Medulla oblongata (tissue), 1 donor: ENCODE measurements around the gene SCN1B.
A peak's percentile ranks its signal among the peaks of the same experiment; 100 is the strongest.
"Not testable (repeated sequence)": the region's sequence is repeated elsewhere in the genome, so short reads cannot be mapped to it uniquely, and the experiment has no call there.

Source experiments
- DNase-seq: peaks from one replicate; pipeline ENCODE4 v3.0.0-alpha.2; 2015; ENCODE audit errors: extremely low spot score

SCN1B gene

DNA sequence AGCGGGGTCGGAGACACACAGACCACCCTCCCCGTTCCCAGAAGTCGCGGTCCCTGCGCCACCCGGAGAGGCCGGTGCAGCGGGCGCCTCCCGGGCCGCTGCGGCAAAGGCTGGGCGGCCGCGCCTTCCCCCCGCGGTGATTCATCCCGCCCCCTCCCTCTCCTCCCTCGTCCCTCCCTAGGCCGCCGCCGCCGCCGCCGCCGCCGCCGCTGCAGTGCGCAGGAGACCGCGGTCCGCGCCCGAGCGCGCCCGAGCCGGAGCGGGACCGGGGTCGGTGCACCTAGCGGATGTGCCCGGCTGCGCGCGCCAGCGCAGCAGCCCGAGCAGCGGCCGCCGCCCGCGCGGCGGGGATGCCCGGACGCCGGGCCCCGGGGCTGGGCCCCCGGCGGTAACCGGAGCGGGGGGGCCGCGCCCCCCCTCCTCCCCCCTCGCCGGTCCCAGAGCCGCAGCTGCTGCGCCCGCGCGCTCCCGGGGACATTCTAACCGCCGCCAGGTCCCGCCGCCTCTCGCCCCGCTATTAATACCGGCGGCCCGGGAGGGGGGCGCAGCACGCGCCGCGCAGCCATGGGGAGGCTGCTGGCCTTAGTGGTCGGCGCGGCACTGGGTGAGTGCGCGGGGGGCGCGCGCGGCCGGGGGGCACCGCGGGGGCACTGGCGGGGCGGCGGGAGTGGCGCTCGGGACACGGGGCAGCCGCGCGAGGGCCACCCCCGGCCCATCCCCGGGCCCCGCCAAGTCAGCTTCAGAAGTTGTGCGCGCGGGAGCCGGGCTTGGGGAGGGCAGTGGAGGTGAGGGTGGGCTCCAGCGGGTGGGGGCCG is at the start of gene SCN1B:
Gene SCN1B, plus strand, starts transcription at position 214 of the 815 bp plus-strand sequence. Its CDS starts 351 bp downstream, at position 565.
- DNase-seq: no peak

DNA sequence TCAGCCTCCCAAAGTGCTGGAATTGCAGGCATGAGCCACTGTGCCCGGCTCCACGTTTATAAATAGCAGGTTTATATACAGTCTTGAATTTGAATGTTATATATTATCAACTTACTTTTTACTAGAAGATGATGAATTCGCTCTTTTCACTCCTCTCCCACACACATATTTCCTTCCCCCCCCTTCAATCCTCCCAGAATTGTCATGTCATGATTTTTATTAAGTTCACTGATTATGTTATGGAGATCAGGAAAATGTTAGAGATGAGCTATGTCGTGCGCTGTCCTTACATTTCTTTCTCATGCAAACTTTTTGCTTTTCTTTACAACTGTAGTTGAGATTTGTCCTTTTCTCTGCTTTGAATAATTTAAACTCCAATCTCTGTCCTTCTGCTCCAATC is 48.0 kb upstream of the SCN1B start:
- no peak for DNase-seq

DNA sequence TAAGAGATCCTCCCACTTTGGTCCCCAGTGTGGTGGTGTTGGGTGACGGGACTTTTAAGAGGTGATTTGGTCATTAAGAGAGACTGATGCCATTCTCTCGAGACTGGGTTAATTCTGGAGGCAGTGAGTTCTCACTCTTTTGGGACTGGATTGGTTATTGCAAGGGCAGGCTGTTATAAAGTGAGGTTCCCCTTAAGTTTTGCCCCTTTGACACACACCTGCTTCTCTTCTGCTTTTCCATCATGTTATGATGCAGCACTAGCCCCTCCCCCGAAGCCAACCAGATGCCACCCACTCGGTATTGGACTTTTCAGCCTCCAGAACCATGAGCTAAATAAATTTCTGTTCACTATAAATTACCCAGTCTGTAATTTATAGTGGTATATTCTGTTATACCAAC is 46.5 kb upstream of the SCN1B start:
- DNase-seq: no peak

DNA sequence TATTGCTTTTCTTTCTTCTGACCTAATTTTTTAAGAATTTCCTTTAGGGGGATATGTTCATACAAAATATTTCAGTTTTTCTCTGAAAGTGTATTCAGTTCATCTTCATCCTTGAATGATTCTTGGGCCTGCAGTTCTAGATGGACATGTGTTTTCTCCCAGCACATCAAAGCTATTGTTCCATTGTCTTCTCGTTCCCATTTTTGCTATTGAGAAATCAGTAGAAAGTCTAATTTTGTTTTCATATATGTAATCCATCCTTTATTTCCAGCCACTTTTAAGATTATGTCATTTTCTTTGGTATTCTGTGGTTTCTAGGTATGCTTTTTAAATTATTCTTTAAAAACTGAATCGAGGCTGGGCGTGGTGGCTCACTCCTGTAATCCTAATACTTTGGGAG is 46.0 kb upstream of the SCN1B start:
- no peak for DNase-seq

DNA sequence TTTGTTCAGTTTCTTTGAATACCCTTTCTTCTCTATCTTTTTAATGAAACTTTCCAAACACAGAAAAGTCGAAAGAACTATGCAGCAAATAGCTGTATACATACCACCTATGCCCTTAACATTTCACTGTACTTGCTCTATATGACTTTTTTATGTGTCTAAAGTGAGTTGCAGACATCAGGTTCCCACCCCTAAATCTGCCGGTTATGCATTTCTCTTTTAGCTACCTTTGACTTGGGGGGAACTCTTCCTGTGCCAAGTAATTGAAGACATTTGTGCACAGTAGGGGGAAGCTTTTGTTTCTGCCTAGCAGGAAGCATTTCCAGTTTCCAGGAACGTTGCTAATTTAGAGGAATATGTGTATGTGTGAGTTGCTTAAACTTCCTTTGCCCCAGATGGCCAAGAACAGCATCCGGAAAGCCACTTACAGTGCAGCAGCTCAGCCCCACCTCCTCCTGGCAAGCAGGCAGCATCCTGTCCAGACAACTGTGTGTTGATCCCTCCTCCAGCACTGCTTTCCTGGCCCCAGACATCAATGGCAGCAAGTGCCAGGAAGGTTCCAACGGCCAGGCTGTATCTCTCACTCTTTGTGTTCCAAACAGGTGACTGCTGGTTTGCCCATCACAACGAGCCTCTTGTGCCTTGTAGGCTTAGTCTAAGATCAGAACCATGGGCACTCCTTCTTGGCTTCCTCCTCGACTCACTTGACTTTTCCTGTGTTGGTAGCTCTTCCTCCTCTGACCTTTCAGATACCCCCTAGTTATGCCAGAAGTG is 44.8 kb upstream of the SCN1B start:
- DNase-seq: no peak

DNA sequence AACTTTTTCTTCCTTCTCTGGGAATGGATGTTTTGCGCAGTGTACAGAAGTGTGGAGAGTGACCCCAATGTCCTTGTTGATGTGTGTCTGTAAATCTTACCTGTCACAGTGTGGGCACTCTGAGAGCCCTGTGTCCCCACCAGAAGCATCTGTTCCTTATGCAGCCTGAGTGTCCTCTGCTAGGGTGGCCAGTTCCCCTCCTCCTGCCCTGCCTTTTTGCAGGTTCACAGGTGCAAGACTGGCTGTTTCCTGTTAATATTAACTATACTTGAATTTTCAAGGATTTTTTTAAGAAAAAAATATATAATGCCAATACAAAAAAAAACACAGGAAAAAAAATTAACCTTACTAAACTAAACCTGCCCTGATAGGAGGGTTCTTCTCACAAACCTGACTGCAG is 42.2 kb upstream of the SCN1B start:
- no peak for DNase-seq

DNA sequence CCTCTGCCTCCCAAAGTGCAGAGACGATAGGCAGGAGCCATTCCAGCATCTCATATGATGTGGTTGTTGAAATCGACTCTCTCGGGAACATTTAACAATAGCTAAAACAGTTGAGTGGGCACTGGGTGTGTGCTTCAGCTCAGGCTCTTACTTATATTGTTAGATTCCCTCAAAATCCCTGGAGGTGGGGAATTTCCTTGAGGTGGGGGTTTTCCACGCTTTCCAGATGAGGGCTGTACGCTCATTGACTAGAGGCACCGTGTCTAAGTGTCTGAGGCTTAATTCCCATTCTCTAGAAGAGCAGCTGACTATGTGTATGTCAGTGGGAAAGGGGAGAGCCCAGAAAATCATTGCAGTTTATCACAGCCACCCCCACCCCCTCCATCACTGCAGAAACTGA is 41.0 kb upstream of the SCN1B start:
- DNase-seq: no peak

DNA sequence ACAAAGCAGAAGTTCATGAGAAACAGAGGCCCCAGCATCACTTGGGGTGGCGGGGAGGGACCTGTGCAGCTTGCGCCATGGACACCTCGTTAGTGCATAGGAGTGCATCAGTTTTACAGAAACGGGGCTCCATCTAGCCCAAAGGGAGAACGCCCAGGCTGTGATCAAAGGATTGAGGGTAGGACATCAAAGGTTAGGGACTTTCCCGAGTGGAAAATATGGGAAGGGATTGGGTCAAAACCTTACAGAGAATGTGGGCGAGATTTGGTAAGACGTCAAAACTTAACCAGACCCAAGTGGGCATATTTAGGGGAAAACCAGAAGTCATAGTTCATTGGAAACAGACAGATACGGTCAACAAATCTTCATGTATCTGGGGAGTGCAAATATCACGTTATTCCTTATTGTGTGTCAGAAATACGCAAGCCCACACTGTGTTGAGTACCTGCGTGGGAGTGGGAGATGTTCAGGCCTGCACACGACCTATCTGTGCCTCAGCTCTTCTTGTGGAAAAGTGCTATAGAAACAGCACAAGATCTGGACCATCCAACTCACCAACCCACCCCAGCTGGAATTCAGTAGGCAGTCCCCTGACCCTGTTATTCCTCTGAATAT is 39.6 kb upstream of the SCN1B start:
- DNase-seq: no peak

DNA sequence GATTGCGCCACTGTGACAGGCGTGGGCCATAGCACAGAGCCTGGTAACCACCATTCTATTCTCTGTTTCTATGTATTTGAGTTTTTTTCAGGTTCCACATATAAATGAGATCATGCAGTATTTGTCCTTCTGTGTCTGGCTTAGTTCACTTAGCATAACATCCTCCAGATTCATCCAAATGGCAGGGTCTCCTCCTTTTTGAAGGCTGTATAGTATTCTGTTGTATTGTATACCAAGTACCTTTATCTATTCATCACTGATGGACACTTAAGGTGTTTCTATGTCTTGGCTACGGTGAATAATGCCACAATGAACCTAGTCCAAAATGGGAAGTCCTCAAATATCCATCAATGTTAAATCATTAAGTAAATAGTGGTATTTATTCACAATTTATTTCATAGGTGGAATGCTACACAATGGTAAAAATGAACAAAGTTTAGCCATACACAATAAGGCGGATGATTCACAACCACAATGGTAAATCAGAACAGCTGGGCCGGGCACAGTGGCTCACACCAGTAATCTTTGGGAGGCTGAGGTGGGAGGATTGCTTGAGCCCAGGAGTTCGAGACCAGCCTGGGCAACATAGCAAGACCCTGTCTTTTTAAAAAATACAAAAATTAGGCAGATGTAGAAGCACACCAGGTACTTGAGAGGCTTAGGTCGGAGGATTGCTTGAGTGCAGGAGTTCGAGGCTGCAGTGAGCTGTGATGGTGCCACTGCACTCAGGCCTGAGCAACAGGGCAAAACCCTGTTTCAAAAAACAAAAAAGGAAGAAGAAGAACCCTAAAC is 38.5 kb upstream of the SCN1B start:
- no peak for DNase-seq

DNA sequence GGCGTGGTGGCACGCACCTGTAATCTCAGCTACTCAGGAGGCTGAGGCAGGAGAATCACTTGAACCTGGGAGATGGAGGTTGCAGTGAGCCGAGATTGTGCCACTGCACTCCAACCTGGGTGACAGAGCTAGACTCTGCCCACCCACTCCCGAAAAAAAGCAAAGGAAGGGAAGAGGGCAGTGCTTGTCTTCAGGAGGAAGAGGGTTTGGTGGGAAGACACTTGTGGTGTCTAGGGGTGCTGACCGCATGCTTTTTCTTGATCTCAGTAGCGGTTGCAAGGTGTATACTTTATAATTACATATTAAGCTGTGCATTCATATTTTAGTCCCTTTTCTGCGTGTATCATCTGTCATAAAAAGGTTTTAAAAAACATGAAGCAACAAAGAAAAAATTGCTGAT is 37.7 kb upstream of the SCN1B start:
- DNase-seq: not testable (repeated sequence)

DNA sequence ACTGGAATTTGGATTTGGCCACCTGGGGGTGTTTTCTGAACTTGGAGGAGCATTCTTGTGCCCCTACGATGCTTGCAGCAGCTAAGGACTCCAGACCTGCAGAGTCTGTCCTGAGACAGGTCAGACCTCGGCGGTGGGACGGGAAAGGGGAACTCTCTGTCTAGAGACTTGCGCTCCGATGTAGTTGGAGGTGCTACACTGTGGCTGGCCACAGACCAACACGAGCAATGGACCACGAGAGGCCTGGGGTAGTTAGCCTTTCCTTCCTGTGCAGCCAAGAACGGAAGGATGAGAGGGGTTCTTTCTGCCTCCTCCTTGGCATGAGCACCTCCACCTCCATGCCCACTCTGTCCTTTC is 36.0 kb upstream of the SCN1B start:
- DNase-seq: no peak

DNA sequence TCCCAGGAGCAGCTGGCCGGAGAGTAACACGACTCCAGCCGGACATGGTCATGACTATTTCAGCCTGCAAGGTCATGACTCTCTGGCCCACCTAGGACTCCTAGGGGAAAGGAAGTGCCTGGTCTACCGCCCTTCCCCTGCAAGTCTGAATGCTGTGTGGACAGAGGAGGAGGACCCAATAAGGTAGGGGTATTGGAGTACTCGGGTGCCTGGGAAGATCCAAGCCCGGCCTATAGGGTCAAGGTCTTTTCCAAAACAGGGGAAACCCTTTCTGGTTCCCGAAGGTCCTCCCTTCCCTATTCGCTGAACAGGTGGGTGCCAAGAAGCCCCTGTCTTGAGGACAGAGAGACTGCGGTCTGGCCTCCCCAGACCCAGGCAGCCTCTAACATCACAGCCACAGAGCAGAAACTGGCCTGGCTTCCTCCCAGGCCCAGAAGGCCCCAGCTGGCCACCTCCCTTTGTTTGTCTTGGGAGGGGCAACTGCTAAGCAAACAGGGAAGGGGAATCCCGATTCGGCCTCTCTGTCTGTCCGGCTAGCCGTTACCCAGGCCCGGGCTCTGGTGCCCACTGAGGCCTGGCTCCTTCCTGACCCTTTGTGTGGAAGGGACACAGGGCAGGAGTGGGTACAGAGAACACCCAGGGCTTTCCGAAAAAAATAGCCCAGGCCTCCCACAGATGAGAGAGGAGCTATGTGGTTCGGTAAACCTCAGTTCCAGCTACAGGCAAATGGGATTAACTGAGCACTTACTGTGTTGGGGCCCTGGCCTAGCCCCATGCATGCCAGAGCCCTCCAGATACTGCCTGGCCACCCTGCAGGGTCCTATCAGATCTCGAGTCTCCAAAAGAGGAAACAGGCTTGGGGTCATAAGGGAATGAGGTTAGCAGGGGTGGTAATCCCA is 35.4 kb upstream of the SCN1B start:
- DNase-seq: no peak

DNA sequence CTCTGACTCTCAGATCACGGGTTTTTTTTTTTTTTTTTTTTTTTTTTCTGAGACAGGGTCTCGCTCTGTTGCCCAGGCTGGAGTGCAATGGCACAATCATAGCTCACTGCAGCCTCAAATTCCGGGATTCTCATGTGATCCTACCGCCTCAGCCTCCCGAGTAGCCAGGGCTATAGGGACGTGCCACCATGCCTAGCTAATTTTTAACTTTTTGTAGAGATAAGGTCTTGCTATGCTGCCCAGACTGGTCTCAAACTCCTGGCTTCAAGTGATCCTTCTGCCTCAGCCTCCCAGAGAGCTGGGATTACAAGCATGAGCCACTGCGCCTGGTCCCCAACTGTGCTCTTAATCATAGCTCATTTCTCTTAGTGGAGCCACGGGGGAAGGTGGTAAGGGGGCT is 34.7 kb upstream of the SCN1B start:
- DNase-seq: no peak

DNA sequence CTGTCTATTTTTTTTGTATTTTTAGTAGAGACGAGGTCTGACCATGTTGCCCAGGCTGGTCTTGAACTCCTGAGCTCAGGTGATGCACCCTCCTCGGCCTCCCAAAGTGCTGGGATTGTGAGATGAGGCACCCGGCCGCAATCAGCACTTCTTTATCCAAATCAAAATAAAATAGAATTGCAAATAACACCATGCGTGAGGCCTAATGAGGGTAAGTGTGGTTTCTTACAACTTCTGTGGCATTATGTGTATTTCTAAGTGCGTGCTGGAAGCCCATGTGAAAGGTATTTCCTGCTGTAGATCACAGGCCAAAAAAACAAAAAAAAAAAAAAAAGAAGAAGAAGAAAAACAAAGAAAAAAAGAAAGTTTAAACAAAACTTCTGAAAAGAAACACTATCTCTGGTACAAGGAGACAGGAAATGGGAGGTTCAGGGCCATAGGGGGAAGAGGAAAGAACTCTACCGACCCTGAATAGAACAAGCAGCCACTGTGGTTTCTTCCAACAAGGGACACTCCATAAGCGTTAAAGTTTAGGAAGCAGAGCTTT is 33.1 kb upstream of the SCN1B start:
- DNase-seq: no peak

DNA sequence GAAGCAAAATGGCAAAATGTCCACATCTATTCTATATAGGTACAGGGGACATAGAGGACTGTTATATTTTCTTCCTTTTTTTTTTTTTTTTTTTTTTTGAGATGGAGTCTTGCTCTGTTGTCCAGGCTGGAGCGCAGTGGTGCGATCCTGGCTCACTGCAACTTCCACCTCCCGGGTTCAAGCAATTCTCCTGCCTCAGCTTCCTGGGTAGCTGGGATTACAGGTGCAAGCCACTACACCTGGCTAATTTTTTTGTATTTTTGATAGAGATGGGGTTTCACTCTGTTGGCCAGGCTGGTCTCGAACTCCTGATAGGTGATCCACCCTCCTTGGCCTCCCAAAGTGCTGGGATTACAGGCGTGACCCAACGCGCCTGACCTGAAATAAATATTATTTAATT is 32.0 kb upstream of the SCN1B start:
- DNase-seq: not testable (repeated sequence)

DNA sequence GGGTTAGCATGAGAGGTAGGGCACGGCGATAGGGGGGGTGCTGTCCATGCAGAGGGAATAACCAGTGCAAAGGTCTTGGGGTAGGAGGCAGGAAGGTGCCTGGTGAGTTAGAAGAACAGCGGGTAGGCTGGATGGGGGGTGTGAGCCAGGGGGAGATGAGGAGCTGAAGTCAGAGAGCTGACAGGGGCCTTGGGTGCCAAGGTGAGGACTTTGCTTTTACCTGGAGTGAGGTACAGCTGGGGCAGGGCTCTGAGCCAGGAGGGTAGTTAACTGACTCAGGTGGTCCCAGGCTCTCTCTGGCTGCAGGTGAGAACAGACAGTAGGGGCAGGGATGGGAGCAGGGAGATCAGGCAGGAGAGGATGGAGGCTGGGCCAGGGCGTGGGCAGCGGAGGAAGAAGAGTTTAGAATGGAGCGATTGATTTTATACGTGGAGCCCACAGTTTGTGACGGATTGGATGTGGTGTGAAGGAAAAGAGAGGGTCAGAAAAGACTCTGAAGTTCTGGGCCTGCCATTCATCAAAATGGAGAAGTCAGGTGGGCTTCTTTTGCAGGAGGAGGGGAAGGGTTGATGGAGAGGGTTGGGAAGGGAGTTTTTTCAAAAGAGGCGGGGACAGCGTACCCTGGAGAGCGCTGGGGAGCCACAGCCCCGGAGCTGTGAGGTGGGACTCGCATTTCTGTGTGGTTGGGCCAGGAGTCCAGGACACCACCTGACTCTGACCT is 31.3 kb upstream of the SCN1B start:
- DNase-seq: no peak

DNA sequence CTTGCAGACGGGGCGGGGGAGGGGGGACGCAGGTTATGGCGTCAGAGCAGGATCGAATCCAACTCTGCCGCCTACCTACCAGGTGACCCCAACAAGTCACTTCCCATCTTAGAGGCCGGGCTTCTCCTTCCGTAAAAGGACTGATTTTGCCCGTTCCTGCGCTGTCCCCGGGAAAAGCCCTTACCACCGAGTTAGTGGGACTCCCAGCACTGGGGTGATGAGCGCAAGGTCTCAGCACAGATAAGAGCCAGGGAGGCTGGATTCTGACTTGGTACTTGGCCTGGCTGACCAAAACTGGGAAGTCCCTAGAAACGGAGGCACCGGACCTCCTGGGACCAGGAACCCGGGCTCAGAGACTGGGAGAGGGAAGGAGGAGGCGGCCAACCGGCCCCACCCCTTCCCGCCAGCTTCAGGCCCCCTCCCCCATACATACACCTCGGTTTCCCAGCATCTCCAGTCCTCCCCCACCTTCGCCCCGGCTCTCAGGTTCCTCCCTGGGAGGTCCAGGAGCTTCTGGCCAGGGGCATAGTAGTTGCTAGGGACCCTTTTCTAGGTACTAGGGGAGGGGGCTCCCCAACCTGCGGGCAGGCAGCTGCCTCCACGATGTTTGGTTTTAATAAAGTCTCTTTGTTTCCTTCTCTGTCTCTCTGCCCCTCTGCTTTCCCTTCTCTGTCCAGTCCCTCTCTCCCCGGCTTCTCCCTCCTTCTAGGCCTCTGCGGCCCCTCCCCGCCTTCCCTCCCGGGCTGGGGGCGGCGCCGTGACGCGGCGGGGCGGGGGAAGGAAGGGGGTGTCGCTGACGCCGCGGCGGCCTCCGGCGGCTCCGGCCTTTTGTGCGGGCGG is 30.6 kb upstream of the SCN1B start, which contains the start of gene GRAMD1A:
Gene GRAMD1A, plus strand, starts transcription at position 826 of the 840 bp plus-strand sequence. CDS start 156 bp downstream, outside the sequence.
- peak; percentile 94 for DNase-seq

DNA sequence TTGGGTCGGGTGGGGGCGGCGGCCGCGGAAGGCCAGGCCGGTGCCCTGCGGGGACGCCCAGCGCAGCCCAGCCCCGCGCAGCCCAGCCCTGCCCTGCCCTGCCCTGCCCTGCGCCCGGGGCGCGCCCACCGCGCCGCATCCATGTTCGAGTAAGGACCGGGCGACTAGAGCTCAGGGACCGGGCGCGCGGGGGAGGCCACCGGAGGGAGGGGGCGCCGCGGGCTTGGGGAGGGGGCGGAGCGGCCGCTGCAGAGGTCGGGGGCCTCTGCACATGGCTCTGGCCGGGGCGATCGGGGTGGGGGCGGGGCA is 30.0 kb upstream of the SCN1B start:
- DNase-seq: no peak
